H1 (cell line): ENCODE results near the gene DENND6B. TPM values are rescaled to one million over a fixed set of nuclear protein-coding genes. Genes with fewer than 3 reads are reported as not detected.

Experiments used
- CEBPB ChIP-seq: IDR thresholded peaks from 2 replicates; pipeline ENCODE4 v1.6.1; 2012; ENCODE audit warnings: low read depth, low read length
- EP300 ChIP-seq, 2 experiments: IDR thresholded peaks; 1 replicate in 1 of 2; 2 replicates in 1 of 2; pipeline ENCODE4 v1.6.1; 2011 to 2012; ENCODE audit warnings: low read depth in 2 of 2, low read length in 2 of 2, mild to moderate bottlenecking in 2 of 2, borderline replicate concordance in 1 of 2, inconsistent platforms in 1 of 2, moderate library complexity in 1 of 2
- FOSL1 ChIP-seq: IDR thresholded peaks from 2 replicates; pipeline ENCODE4 v1.6.1; 2011; ENCODE audit warnings: mild to moderate bottlenecking, low read depth, low read length, moderate library complexity; ENCODE audit not compliant: insufficient read depth
- GABPA ChIP-seq: IDR thresholded peaks from 2 replicates; pipeline ENCODE4 v1.6.1; 2011; ENCODE audit warnings: mild to moderate bottlenecking, low read length, moderate library complexity, borderline replicate concordance; ENCODE audit not compliant: insufficient read depth
- HDAC2 ChIP-seq, 2 experiments: fragments of 300-600 bp in 1 of 2; sonication (generic) in 1 of 2; IDR thresholded peaks; 2 replicates each; pipeline ENCODE4 v1.6.1; 2011 to 2012; ENCODE audit warnings: low read depth in 2 of 2, low read length in 2 of 2, mild to moderate bottlenecking in 2 of 2, moderate library complexity in 2 of 2, borderline replicate concordance in 1 of 2, inconsistent platforms in 1 of 2
- KDM5A ChIP-seq: fragments of 200-600 bp; IDR thresholded peaks from 2 replicates; pipeline ENCODE4 v1.7.1; 2012; ENCODE audit warnings: mild to moderate bottlenecking, low read length, inconsistent platforms, mixed read lengths
- MAX ChIP-seq: IDR thresholded peaks from 2 replicates; pipeline ENCODE4 v1.6.1; 2012; ENCODE audit warnings: inconsistent platforms
- RXRA ChIP-seq: IDR thresholded peaks from 2 replicates; pipeline ENCODE4 v1.6.1; 2011; ENCODE audit warnings: low read depth, mild to moderate bottlenecking, low read length, moderate library complexity; ENCODE audit not compliant: insufficient read depth
- SIRT6 ChIP-seq: IDR thresholded peaks from one replicate; pipeline ENCODE4 v1.7.1; 2012; ENCODE audit warnings: low read length, inconsistent platforms
- SUZ12 ChIP-seq: fragments of 200-600 bp; sonication (generic); IDR thresholded peaks from 2 replicates; pipeline ENCODE4 v1.6.1; 2012; ENCODE audit warnings: mild to moderate bottlenecking, inconsistent platforms, low read length, moderate library complexity, mixed read lengths
- polyA plus RNA-seq, 7 experiments: library from polyadenylated mRNA; depleted of rRNA in 3 of 7; stranded (reverse) in 5 of 7; unstranded in 2 of 7; fragments of >200 nt in 5 of 7; fragments of 200-250 nt in 2 of 7; gene quantifications; 1 replicate in 5 of 7; 2 replicates in 1 of 7; 4 replicates in 1 of 7; pipeline versions ENCODE4 v1.2.1 to v1.2.3, GENCODE V29; 2011 to 2013; ENCODE audit warnings: missing spikeins in 2 of 7, mixed read lengths in 2 of 7
- total RNA-seq: library from RNA; stranded (reverse); fragmentation: NEBNext Ultra II Directional; extraction: Animal tissue kit (Norgen Biotek cat#: 25700); gene quantifications from 2 replicates; pipeline ENCODE4 v1.2.1, GENCODE V29; 2021

DENND6B gene
- total and polyA plus RNA-seq, 2 of the 8 experiments (the other 6 are each of a cell fraction or from before 2014, with no cell fraction given): 1.1 to 1.9 TPM

DNA sequence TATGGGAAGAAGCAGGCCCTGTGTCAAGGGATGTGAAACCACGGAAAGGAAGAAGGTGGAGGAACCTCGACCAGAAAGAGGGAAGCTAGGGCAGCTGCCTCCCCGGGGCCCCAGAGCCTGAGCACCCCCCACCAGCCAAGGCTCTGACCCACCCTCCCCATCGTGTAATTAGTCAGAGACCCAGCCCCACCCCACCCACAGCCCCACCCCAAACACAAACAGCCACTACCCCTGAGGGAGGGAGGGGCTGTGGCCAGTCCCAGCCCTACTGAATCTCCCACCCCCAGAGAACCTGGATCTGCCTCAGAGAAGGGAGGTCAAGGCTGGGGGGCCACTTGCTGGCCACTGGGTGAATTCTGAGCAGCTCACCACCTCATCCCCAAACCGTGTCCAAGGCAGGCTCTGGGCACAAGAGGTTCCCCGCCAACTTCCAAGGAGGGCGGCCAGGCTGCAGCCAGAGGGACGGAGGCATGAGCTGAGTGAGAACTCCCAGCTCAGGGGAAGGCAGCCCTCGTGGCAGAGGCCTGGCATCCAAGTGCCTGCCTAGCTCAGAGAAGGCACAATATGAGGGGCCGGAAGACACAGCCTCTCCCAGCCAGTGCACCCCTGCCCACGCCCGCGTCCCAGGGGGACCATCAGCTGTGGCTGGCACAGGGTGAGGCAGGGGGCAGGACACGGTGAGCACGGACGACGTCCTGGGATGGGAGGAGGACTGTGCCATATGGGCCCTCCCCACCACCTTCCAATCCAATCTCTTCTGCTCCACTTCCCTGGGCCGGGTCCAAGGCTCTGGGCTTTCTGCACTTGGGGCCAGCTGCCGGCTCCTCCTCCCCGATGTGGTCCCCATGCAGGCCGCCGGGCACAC, 22.1 kb downstream of the DENND6B start (continued):
- TF ChIP-seq MAX (no peak), SUZ12 (no peak), KDM5A (no peak), HDAC2 (IDR thresholded peaks at IDR 0.05; ENCODE audit: borderline replicate concordance in 1 of 2, low read depth in 2 of 2, low read length in 2 of 2) (no peak), EP300 (IDR thresholded peaks at IDR 0.05; ENCODE audit: borderline replicate concordance in 1 of 2, low read depth in 2 of 2, low read length in 2 of 2) (no peak), SIRT6 (no peak), RXRA (no peak), FOSL1 (no peak), GABPA (no peak), CEBPB (no peak)
